Ramos (cell line): ENCODE data around the gene TEKT2.

ENCODE experiments used
- in situ Hi-C: fragments of 300-500 bp; cut with MboI; formaldehyde crosslinking; loops from one replicate; pipeline ENCODE4 v1.14.3; 2022; ENCODE audit warnings: low sequenced_read_pairs; ENCODE audit not compliant: unreplicated experiment

The TEKT2 gene

DNA sequence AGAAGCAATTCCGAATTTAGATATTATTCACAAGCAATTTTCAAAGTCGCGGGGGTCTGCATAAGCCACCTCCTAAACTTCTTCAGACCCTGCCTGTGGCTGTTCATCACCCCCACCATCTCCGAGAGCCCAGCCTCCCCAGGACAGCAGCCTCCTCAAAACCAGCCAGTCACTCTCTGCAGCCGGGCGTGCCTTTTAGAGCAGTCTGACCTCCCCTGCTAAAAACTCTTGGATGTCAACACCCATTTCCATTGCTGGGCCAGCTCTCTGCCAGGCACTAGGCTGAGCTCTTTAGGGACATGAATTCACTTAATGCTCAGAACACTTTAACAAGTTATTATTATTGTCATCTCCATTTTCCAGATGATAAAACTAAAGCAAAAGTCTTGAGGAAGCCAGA lies 16.5 kb downstream of the TEKT2 start:
- in situ Hi-C loops = loop anchor here (10.0 kb wide), 1 partner anchor 324 kb away; no protein-coding TSS in a partner anchor

DNA sequence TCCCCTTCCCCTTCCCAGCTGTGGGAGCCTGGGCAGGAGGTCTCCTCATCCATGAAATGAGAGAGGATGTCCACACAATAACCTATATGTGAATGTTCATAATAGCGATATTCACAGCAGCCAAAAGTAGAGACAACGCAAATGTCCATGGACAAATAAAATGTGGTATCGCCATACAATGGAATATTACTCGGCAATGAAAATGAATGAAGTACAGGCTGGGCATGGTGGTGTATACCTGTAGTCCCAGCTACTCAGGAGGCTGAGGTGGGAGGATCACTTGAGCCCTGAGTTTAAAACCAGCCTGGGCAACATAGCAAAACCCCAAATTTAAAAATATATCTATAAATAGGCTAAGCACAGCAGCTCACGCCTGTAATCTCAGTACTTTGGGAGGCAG lies 17.7 kb downstream of the TEKT2 start:
- in situ Hi-C loops = loop anchor here (10.0 kb wide), 1 partner anchor 323 kb away; no protein-coding TSS in a partner anchor

DNA sequence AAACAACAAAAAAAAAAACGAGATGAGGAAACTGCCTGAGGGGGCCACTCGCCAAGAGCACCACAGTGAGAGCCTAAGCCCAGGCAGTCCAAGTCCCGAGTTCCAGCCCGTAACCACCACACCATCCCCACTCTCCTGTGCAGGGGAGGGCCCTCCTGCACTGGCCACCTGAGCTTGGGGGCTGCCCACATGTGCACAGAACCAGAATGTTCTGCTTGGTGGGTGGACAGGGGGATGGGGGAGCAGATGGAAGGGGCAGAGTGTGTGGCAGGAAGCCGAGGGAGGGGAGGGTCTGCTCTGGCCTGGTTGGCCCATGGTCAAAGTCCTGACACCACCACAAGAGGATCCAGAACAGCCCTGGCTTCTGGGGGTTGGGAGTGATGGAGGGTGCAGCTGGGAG lies 22.4 kb downstream of the TEKT2 start:
- in situ Hi-C loops = loop anchor here (5.0 to 10.0 kb wide), 4 partner anchors 36 to 319 kb away; no protein-coding TSS in a partner anchor

DNA sequence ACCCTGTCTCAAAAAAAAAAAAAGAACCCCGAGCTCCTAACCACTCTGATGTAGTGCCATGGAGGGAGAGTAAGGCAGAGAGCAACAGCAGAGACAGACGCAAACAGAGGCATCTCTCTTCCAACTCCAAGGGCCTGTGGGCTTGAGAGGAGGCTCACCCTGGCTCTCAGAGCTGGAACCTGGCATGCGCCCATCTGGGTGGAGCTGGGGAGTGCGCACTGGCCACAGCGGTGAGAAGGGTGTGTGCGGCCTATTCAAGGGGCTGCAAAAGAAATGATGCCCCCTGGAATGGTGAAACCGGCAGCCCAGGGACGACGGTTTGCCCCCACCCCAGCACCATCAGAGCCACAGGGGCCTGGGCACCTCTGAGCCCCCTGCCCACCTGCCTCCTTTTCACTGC lies 23.5 kb downstream of the TEKT2 start:
- in situ Hi-C loops = loop anchor here (5.0 to 10.0 kb wide), 4 partner anchors 35 to 317 kb away; no protein-coding TSS in a partner anchor

DNA sequence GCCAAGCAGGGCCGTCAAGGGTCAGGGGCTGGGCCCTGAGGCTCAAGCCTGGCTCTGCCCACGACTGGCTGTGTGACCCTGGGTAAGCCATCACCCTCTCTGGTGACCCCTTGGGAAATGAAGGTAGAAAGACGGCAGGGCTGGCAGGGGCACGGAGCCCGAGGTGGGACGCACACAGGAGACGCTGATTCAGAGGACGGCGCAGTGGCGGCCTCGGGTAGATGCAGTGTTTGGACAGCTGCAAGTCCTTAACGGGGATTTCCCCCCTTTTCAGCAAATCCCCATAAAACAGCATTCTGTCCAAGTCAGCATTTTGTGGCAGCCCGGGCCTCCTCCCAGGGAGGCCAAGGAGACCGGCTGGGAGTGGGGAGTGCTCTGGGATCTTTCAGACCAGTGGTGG lies 24.4 kb downstream of the TEKT2 start:
- in situ Hi-C loops = loop anchor here (5.0 to 10.0 kb wide), 4 partner anchors 34 to 316 kb away; no protein-coding TSS in a partner anchor

DNA sequence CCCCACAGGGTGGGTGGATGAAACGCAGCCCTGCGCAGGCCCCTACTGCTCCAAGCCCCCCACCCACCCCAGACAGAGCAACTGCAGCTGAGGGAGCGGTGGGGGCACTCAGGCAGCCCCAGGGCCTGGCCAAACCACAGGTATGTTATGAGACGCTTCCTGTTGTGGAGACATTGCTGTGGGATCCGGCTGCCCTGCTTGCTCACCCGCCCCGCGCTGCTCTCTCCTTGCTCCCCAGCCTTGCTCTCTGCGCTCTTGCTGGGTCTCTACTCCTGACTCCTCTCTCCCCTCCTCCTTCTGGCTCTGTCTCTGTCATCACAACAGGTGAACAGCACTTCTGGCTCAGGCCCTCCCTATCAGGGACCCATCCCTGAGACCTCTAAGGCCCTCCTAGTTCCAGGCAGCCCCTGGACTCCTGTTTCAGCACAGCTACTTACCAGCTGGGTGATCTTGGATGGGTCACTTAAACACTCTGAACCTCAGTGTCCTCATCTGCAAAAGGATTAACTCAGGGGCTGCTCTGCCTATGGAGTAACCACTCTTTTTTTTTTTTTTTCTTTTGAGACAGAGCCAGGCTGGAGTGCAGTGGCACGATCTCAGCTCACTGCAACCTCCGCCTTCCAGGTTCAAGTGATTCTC lies 25.3 kb downstream of the TEKT2 start:
- in situ Hi-C loops = loop anchor here (5.0 to 10.0 kb wide), 4 partner anchors 33 to 316 kb away; no protein-coding TSS in a partner anchor

DNA sequence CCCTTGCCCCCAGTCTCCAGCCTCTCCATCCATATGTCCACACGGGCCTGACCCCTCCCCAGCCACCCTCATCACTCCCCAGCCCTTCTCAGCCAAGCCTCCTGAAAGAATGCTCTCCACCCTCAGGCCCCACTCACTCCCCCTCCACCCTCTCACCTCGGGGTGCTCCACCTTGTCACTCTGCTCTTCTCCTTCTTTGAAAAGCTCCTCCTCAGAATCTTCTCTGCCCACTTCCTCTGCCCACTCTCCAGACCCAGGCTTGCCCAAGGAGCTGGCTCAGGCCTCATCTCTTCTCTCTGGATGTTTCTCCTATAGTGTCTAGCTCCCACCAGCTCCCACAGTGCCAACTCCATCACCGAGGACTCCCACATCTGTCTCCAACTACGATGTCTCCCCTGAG lies 27.3 kb downstream of the TEKT2 start:
- in situ Hi-C loops = no loop called here

DNA sequence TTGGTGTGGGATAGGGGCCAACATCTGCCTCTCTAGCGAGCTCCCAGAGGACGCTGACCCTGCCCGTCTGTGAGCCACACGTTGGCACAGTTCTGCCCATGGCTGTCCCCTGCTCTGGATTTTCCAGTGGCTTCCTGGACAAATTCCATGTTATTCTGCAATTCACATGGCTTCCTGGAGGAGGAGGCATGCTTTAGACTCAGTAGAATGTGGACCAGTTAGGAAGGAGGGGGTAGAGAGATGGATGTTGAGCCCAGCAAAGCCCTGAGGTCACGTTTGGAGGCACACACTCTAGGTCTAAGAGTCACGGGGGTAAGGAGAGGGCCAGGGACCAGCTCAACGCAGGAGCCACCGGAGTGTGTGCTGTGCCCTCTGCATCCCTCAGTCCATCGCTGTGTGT lies 28.9 kb downstream of the TEKT2 start:
- in situ Hi-C loops = no loop called here

DNA sequence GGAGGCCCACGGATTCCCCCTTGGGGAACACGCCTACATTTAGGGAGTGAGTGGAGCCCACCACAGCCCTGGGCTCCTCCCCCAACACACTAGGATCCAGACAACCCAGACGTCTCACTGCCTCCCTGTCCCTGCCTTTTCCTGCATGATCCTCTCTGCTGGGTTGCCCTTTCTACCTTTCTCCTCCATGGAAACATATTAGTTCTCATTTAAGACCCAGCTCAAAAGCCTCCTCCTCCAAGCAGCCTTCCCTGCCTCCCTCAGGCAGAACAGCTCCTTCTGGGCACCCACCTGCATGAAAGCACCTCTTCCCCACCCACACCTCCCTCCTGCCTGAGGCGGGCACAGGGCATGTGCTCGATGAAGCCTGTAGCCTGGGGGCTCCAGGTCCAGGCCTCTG lies 30.5 kb downstream of the TEKT2 start:
- in situ Hi-C loops = no loop called here

DNA sequence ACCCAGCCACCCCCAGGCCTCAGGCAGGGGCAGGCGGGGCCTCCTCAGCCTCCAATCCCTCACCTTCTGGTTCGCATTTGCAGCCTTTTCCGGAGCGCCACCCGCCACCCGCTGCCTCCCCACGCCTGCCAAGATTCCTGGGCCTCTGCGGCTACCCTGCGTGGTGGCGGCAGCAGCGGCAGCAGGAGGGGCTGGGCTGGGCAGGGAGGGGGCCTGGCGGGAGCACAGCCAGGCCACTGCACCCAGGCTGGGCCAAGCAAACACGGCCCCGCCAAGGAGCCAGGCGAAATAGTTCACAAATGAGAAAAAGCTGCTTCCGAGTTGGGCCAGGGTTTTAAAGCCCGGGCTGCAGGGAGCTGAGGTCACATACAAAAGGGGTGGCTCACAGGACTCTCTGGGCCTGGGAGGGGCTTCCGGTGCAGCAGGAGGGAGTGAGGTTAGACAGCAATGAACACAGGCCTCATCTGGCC lies 31.3 kb downstream of the TEKT2 start:
- in situ Hi-C loops = no loop called here

DNA sequence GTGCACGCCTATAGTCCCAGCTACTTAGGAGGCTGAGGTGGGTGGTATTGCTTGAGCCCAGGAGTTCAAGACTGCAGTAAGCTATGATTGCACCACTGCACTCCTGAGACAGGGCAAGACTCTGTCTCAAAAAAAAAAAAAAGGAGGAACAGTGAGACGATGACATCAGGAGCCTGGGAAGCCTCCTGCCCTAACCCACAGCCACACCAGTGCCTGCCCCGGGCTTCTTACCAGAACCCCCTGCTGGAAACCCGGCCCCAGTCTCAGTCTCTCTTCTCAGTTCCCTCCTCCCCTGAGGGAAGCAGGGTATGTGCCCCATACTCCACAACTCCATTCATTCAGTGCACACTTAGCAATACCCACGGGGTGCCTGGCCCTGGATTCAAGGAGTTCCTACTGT lies 32.0 kb downstream of the TEKT2 start:
- in situ Hi-C loops = no loop called here

DNA sequence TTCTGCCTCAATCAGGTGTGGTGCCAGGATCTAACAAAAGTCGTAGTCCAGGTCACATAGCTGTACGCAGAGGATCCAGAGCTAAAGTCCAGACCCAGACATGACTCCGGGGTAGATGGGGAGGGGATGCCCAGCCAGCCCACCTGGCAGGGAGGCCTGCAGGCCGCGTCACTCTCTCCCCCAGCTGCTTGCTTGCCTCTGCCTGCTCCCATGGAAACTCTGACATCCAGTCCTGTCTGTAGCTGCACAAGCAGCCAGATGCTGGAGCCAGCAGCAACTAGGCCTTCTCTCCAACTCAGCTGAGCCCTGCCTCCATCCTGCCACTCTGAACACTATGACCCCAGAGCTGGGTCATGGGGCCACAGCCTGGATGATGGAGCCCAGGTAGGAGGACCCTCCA lies 33.0 kb downstream of the TEKT2 start:
- in situ Hi-C loops = no loop called here

DNA sequence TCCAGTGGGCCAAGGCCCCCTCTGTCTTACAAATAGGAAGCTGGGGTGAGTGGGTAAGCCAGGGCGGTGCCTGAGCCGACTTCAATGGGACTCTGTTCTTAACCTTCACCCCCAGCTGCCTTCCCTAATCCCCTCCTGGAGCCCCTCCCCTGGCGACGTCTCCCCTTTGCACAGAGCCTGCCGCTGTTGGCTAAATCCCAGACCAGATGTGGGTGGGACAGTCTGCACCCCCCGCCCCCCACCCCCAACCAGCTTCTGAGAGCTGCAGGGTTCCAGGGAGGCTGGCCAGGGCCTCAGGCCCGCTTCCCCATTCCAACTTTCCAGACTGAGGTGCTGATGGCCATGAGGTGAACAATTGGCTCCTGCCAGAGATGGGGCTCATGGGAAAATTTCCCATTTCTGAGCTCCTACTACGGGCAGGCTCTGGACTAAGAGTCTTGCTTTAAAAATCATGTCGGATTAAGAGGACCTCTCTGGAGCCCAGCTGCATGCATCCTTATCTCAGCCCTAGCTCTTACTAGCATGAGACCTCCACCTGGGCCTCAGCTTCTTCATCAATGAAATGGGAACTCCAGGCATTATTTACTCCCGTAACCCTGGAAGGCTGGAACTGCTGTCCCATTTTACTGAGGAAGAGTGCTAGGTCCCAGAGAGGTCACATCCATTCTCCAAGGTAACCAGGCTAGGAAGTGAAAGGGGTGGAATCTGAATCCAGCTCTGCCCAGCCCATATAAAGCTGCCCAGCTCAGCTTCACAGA lies 34.7 kb downstream of the TEKT2 start:
- in situ Hi-C loops = no loop called here

DNA sequence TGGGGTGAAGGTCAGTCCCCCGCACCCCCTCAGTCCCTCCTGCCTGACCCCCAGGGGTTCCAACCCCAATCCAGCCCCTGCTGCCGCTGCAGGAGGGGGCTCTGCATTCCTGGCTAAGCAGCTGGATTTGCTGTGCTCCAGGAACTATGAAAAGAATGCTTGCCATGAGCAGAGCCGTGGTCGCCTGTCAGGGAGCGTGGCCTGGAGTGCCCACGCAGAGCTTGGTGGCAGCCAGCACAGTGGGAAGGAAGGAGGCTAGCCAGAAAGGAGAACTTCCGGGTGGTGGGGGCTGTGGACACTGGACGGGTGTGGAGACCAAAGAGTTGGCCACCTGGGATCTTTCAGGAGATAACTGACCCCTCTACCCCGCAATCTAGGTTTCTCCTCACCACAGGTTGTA lies 35.6 kb downstream of the TEKT2 start:
- in situ Hi-C loops = no loop called here

DNA sequence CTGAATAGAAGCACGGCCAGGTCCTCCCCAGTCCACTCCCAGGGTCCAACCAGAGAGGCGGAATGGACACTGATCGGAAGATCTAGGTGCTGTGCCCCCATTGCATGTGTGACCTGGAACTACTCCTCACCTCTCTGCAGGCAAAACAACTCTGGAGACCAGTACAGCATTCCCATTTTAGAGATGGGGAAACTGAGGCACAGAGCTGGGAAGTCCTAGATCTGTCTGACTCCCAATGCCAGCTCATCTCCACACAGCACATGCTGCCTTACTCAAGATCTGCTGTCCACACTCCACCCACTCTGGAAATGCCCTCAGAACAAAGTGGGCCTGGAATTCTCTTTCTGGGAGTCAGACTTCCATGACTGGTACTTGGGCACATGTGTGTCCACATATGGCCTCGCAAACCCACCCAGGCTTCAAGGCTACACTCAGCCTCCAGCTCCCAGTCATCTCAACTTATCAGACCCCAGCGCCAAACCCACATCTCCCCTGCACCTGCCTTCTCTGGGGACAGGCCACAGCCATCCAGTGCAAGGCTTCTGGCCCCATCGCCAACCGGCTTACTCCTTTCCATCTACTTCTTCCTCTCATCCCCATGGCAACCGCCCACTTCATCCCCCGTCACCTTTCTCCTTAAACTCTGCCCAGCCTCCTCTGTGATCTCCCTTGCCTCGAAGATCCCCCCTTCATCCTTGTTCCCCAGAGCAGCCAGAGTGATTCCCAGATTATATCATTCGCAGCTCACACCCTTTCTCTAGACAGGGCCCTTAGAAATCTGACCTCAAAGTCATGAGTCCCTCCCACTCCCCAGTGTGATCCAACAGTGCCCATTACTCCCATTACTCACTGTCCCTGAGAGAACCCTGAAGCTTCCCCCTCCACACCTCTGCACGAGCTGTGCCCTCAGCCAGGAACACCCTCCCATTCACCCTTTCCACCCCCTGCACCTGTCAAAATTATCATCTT lies 38.5 kb downstream of the TEKT2 start:
- in situ Hi-C loops = no loop called here

DNA sequence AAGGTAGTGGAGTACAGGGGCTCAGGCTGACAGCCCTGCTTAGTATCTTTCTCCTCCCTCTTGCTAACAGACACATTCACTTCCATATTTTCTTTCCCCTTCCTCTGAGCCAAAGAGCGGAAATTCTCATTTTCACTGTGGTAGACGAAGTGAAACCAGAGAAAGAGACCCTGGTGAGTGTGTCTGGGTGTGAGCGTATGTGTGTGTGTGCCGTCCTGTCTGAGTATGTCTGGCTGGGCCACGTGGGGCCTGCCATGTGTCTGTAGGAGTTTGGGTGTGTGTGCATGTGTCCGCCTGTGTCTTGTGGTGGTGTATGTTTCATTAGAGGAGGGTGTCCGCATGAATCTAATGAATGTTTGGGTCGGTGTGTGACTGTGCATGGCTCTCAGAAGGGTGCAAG lies 39.5 kb downstream of the TEKT2 start:
- in situ Hi-C loops = no loop called here

DNA sequence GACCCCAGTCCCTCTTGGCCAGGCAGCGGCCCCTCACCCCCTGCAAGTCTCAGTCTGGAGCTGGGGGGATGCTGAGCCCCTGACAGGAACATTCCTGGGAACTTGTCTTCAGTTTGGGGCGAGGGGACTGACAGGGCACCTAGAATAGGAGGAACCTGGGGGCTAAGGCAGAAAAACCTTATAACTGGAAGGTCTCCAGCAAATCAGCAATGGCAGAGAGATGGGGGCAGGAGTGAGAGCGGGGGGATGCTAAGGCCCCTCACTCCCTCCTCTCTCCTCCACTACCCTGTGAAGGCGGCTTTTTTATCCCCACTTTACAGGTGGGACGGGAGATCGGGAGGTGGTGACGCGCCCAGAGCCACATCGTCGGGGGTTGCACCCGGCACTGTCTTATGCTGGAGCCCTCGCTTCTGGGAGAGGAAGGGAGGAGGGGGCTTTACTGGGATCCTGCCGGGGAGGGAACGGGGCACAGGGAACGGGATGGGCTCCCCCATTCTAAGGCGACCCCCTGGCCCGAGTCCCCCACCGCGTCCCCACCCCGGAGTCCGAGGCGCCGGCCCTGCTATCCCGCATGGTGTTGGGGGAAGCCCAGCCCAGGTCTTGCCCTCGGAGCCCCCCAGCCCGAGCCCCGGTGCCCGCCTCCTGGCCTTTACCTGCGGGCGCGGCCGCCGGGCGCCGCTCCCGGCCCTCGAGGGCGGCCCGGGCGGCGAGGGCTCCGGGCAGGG lies 40.7 kb downstream of the TEKT2 start:
- in situ Hi-C loops = no loop called here

DNA sequence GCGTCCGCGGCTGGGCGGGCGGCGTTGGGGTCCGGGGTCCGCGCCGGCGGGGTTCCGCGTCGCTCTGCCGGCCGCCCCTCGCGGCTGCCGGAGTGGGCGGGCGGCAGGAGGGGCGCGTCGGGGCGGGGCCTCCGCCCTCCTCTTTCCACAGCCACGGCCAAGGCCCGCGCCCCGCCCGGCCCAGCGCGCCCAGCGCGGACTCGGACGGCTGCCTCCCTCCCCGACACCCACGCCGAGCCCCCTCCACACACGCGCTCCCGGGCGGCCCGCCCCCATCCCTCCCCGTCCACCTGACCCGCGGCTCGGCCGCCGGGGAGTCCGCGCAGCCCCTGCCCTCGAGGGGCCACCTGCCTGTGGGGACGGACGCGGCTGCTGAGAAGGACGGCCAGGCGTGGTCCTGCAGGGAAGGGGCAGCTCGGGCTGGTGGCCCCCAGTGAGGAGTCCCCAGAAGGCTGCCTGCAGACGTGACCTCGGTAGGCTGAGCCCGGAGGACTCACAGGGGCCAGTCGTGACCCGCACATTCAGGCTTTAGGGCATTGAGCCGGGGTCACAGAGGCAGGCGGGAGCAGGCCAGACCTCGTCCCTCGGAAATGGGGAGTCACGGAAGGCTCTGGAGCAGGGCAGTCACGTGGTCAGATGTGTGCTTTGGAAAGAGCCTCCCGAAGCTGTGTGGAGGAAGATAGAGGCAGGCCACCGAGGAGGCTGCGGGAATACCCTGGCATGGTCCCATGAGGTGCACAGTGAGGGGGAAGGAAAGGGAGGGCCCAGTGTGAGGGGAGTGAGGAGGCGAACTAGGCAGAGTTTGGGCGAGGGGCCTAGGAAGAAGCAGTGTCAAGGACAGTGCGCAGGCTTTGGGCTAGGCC lies 41.5 kb downstream of the TEKT2 start, which contains the start of gene COL8A2:
COL8A2 (minus strand) TSS at position 94 of the 863 bp plus-strand sequence. CDS start 24,980 bp downstream, outside the sequence.
- in situ Hi-C loops = no loop called here
